H9 (cell line): ENCODE data around the gene ZSCAN5A. TPM values are rescaled to one million over a fixed set of nuclear protein-coding genes. Genes with fewer than 3 reads are reported as not detected.

Experiments
- DNase-seq: peaks from one replicate; pipeline ENCODE4 v3.0.0-alpha.2; 2017
- H2AFZ ChIP-seq: one replicate; pipeline ENCODE4 v1.6.1; 2013; ENCODE audit warnings: mild to moderate bottlenecking, low read length, control low read depth, moderate library complexity
- H2AK5ac ChIP-seq: 2 replicates; pipeline ENCODE4 v1.6.1; 2013; ENCODE audit warnings: low read length, control low read depth, mixed read lengths; ENCODE audit not compliant: insufficient read length
- H2BK120ac ChIP-seq: one replicate; pipeline ENCODE4 v1.6.1; 2013; ENCODE audit warnings: low read depth, mild to moderate bottlenecking, low read length, control low read depth, inconsistent platforms; ENCODE audit not compliant: poor library complexity, severe bottlenecking
- H2BK12ac ChIP-seq: 2 replicates; pipeline ENCODE4 v1.6.1; 2013; ENCODE audit warnings: low read length, control low read depth, mixed read lengths, low read depth; ENCODE audit not compliant: insufficient read length
- H2BK15ac ChIP-seq: 2 replicates; pipeline ENCODE4 v1.6.1; 2013; ENCODE audit warnings: low read depth, low read length, control low read depth
- H2BK20ac ChIP-seq: one replicate; pipeline ENCODE4 v1.6.1; 2013; ENCODE audit warnings: low read depth, mild to moderate bottlenecking, low read length, control low read depth, inconsistent platforms; ENCODE audit not compliant: poor library complexity, severe bottlenecking
- H2BK5ac ChIP-seq: 2 replicates; pipeline ENCODE4 v1.6.1; 2013; ENCODE audit warnings: low read length, control low read depth, mixed read lengths; ENCODE audit not compliant: insufficient read length
- H3K14ac ChIP-seq: 2 replicates; pipeline ENCODE4 v1.6.1; 2013; ENCODE audit warnings: low read length, control low read depth; ENCODE audit not compliant: insufficient read depth
- H3K18ac ChIP-seq: 2 replicates; pipeline ENCODE4 v1.6.1; 2013; ENCODE audit warnings: low read depth, mild to moderate bottlenecking, mixed read lengths, low read length, control low read depth; ENCODE audit not compliant: insufficient read length
- H3K23ac ChIP-seq: 2 replicates; pipeline ENCODE4 v1.6.1; 2013; ENCODE audit warnings: low read length, control low read depth, mixed read lengths, low read depth; ENCODE audit not compliant: insufficient read length
- H3K23me2 ChIP-seq: 2 replicates; pipeline ENCODE4 v1.6.1; 2013; ENCODE audit warnings: low read depth, mild to moderate bottlenecking, mixed read lengths, low read length, control low read depth; ENCODE audit not compliant: insufficient read length, poor library complexity, severe bottlenecking
- H3K27ac ChIP-seq: 2 replicates; pipeline ENCODE4 v1.5.1; 2013; ENCODE audit warnings: low read length, control low read depth, mixed read lengths, low read depth; ENCODE audit not compliant: insufficient read length
- H3K27me3 ChIP-seq: 2 replicates; pipeline ENCODE4 v1.6.1; 2013; ENCODE audit warnings: low read length, control low read depth, inconsistent platforms; ENCODE audit not compliant: insufficient read depth
- H3K4ac ChIP-seq: 2 replicates; pipeline ENCODE4 v1.6.1; 2013; ENCODE audit warnings: low read depth, mild to moderate bottlenecking, control low read depth, inconsistent platforms, low read length, moderate library complexity
- H3K4me1 ChIP-seq: 2 replicates; pipeline ENCODE4 v1.6.1; 2013; ENCODE audit warnings: low read length, control low read depth, inconsistent platforms; ENCODE audit not compliant: insufficient read depth
- H3K4me2 ChIP-seq: 2 replicates; pipeline ENCODE4 v1.6.1; 2013; ENCODE audit warnings: low read length, control low read depth, mixed read lengths; ENCODE audit not compliant: insufficient read length, insufficient read depth
- H3K56ac ChIP-seq: 2 replicates; pipeline ENCODE4 v1.6.1; 2013; ENCODE audit warnings: low read depth, mild to moderate bottlenecking, mixed read lengths, low read length, control low read depth; ENCODE audit not compliant: insufficient read length
- H3K79me1 ChIP-seq: 2 replicates; pipeline ENCODE4 v1.6.1; 2013; ENCODE audit warnings: low read depth, mild to moderate bottlenecking, moderate library complexity, low read length, control low read depth, inconsistent platforms; ENCODE audit not compliant: insufficient read depth, poor library complexity, severe bottlenecking
- H3K79me2 ChIP-seq: 2 replicates; pipeline ENCODE4 v1.6.1; 2013; ENCODE audit warnings: low read length, control low read depth, inconsistent platforms; ENCODE audit not compliant: insufficient read depth
- H3K9ac ChIP-seq: 2 replicates; pipeline ENCODE4 v1.6.1; 2013; ENCODE audit warnings: low read length, control low read depth, mixed read lengths; ENCODE audit not compliant: insufficient read length; ENCODE audit errors: extremely low read depth
- H3K9me3 ChIP-seq: one replicate; pipeline ENCODE4 v1.6.1; 2013; ENCODE audit warnings: low read depth, low read length, inconsistent platforms; ENCODE audit not compliant: control insufficient read depth
- H3T11ph ChIP-seq: one replicate; pipeline ENCODE4 v1.6.1; 2013; ENCODE audit warnings: mild to moderate bottlenecking, low read length, control low read depth, inconsistent platforms
- H4K20me1 ChIP-seq: one replicate; pipeline ENCODE4 v1.6.1; 2013; ENCODE audit not compliant: control insufficient read depth, insufficient read length, insufficient read depth
- H4K5ac ChIP-seq: 2 replicates; pipeline ENCODE4 v1.6.1; 2013; ENCODE audit warnings: low read depth, mild to moderate bottlenecking, mixed read lengths, low read length, control low read depth; ENCODE audit not compliant: insufficient read length
- H4K8ac ChIP-seq: replicated peaks from 2 replicates; pipeline ENCODE4 v1.6.1; 2013; ENCODE audit warnings: low read length, control low read depth, mixed read lengths, low read depth; ENCODE audit not compliant: insufficient read length
- H4K91ac ChIP-seq: 2 replicates; pipeline ENCODE4 v1.6.1; 2013; ENCODE audit warnings: low read depth, mild to moderate bottlenecking, moderate library complexity, mixed read lengths, low read length, control low read depth; ENCODE audit not compliant: insufficient read length
- H3K27ac Mint-ChIP-seq, 3 experiments: 2 replicates in 2 of 3; 3 replicates in 1 of 3; pipeline ENCODE4 v1.8.0; 2020 to 2021; ENCODE audit warnings: mixed read lengths in 3 of 3, mild to moderate bottlenecking in 1 of 3, moderate library complexity in 1 of 3
- H3K27me3 Mint-ChIP-seq: 2 replicates; pipeline ENCODE4 v1.8.0; 2021; ENCODE audit warnings: low read depth, mild to moderate bottlenecking, moderate library complexity, mixed read lengths
- H3K36me3 Mint-ChIP-seq, 3 experiments: 2 replicates in 2 of 3; 3 replicates in 1 of 3; pipeline ENCODE4 v1.8.0; 2020 to 2021; ENCODE audit warnings: low read depth in 3 of 3, mixed read lengths in 3 of 3; ENCODE audit not compliant: insufficient read depth in 1 of 3
- H3K4me1 Mint-ChIP-seq, 2 experiments: 2 replicates each; pipeline ENCODE4 v1.8.0; 2020; ENCODE audit warnings: mixed read lengths in 2 of 2
- H3K4me3 Mint-ChIP-seq, 2 experiments: 2 replicates in 1 of 2; 3 replicates in 1 of 2; pipeline ENCODE4 v1.8.0; 2020 to 2021; ENCODE audit warnings: mild to moderate bottlenecking in 2 of 2, mixed read lengths in 2 of 2, moderate library complexity in 1 of 2
- H3K9me3 Mint-ChIP-seq, 2 experiments: 2 replicates in 1 of 2; 3 replicates in 1 of 2; pipeline ENCODE4 v1.8.0; 2020; ENCODE audit warnings: mild to moderate bottlenecking in 2 of 2, mixed read lengths in 2 of 2, moderate library complexity in 1 of 2
- CTCF ChIP-seq: fragments of 200-600 bp; sonication (generic); conservative IDR thresholded peaks from 3 replicates; pipeline ENCODE4 v1.8.0; 2021; ENCODE audit warnings: antibody characterized with exemption, mild to moderate bottlenecking
- WGBS: extraction: QIAGEN DNeasy Blood & Tissue Kit; methylation state at CpG from one replicate; pipeline ENCODE4 v1.1.7; 2013; ENCODE audit warnings: missing lambda C conversion rate, low lambda C conversion rate, mixed read lengths; ENCODE audit not compliant: insufficient read length; ENCODE audit errors: extremely low coverage; 5-methylcytosine and 5-hydroxymethylcytosine counted together
- total RNA-seq: library from RNA; stranded (reverse); gene quantifications from 2 replicates; pipeline ENCODE4 v1.2.1, GENCODE V29; 2021

Gene ZSCAN5A
- total RNA-seq, 1 experiment from 2014 or later: 12.5 TPM

- Histone ChIP-seq H4K91ac (no peak overlapping the region), H2BK12ac (no peak overlapping the region), H2BK15ac (no peak overlapping the region), H3K9me3 (no peaks in the 10 kb centered on the region), H3K4me1 (no peaks in the 10 kb centered on the region), H2BK120ac (no peak overlapping the region), H3T11ph (no peak overlapping the region), H2BK5ac (no peak overlapping the region), H3K79me2 (no peaks in the 10 kb centered on the region), H4K5ac (no peak overlapping the region), H3K27me3 (no peaks in the 10 kb centered on the region), H3K14ac (no peak overlapping the region), H3K79me1 (no peaks in the 10 kb centered on the region), H3K9ac (no peak overlapping the region), H3K23me2 (no peaks in the 10 kb centered on the region), H2AK5ac (no peak overlapping the region), H3K4me2 (no peak overlapping the region), H3K18ac (no peak overlapping the region), H3K23ac (no peak overlapping the region), H2BK20ac (no peak overlapping the region), H4K20me1 (no peaks in the 10 kb centered on the region), H3K27ac (no peak overlapping the region), H3K56ac (no peak overlapping the region), H3K4ac (no peak overlapping the region), H4K8ac (no peak overlapping the region), H2AFZ (no peak overlapping the region)
- peaks cover 7 to 26% (median 15%) of the 10 kb centered on the region in 3 experiments; a peak in 6 of 7 replicates for H3K36me3 Mint-ChIP-seq
- peaks cover 0 to 3% of the 10 kb centered on the region in 2 experiments; a peak in 3 of 4 replicates for H3K4me1 Mint-ChIP-seq
- no CpG with 5 or more reads among the region's 22 CpGs for WGBS
- H3K4me3 Mint-ChIP-seq: no peak overlapping the region
- DNase-seq: no peak
- no peak for TF ChIP-seq CTCF
- H3K27ac Mint-ChIP-seq: peak overlapping the region in 1 of 3 experiments; percentile 41; a peak in 1 of 7 replicates
- H3K9me3 Mint-ChIP-seq: peaks cover 0 to 44% of the 10 kb centered on the region in 2 experiments; a peak in 2 of 5 replicates
- H3K27me3 Mint-ChIP-seq: no peaks in the 10 kb centered on the region; the same call in 1 of the 2 replicates
Observed at GRCh38 chr19:56295531-56296455, 18.8 kb downstream of the ZSCAN5A start.
